ENCODE measurements around the gene KRTAP17-1.
"Not testable (repeated sequence)": the region's sequence is repeated elsewhere in the genome, so short reads cannot be mapped to it uniquely, and the experiment has no call there.

KRTAP17-1 gene

DNA sequence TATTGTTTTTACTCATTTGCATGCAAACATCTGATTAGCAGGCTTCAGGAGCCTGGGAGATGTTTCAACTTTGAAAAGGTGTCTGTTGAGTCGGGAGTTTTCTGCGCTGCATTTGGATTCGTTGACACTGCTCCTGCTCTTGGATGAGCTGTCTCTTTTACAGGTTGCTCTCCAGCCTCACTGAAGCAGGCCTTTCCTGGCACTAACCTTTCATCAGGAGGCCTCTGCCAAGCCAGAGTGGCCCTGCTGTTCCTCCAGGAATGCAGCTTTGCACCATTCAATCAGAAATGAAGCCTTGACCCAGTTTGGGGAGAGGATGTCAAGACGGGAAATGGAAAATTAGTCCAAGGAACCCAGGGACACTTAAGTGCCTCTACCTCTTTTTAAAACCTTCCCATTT, 12.5 kb downstream of the KRTAP17-1 start:
- no peak for DNase-seq (ENCODE audit: low spot score)

DNA sequence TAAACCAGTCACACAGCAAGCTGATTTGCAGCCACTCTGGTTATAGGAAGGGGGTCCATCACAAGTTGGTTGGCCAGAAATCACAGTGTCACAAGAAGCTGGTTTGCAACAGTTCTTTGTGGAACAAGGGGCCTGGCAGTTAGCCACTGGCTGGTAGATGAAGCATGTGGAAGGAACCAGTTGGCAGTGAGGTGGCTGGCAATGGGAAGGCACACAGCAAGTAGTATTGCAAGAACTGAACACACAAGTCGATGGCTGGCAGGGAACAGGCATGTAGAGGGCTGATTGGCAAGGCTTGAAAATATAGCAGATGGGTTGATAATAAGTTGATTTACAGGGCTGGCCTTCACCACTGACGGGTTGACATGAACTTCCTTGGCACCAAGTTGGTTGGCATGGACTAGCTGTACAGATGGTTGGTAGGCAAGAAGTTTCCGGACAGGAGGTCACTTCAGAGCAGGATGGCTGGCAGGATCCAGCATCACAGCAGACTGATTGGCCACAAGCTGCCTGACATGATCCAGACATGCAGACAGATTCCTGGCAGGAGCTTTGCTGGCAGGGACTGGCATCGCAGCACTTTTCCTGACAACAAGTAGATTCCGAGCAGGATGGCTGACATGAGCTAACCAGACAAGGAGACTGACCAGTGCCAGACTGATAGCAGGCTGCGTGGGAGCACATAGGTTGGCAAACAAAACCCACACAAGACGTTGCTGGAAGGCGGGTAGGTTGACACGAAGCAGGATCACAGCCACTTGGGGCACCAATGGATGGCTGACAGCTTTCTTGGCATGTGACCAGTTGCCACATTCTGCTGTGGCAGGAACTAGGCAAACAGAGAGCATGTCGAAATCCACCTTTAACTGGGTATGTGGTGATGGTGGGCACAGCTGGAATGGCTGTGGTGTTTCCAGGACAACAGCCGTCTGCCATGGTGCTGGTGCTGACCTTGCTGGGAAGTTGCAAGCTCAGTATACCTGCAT, 13.3 kb downstream of the KRTAP17-1 start, which contains the start of gene KRTAP29-1:
Gene KRTAP29-1 (minus strand): TSS at position 936 of the 986 bp plus-strand sequence. CDS start 0 bp downstream, at position 936.
- no peak for DNase-seq (ENCODE audit: low spot score)

DNA sequence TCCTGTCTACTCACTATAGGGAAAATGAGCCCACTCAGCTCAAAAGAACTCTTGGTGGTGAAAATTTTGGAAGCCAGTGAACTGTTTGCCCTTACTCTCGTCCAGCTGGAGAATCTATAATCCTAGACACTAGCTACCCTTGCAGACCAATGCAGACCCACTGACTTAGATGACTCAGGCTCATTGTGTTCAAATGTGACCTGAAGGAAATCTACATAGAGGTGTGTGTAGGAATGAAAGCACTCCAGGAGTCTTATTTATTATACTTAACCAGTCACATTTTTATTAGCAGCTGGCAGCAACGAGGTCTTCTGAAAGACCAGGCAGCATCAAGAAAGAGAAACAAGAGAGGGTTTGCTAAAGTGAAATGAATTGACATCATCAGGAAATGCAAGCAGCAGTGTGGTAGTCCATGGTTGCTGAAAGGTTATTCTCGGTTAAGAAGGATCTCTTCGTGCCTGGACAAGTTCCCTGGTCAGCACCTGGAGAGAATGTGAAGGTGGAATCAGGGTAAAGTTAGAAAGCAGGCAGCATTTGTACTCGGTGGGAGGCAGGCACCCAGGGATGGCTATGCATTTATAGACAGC, 14.2 kb downstream of the KRTAP17-1 start:
- DNase-seq (ENCODE audit: low spot score): no peak

DNA sequence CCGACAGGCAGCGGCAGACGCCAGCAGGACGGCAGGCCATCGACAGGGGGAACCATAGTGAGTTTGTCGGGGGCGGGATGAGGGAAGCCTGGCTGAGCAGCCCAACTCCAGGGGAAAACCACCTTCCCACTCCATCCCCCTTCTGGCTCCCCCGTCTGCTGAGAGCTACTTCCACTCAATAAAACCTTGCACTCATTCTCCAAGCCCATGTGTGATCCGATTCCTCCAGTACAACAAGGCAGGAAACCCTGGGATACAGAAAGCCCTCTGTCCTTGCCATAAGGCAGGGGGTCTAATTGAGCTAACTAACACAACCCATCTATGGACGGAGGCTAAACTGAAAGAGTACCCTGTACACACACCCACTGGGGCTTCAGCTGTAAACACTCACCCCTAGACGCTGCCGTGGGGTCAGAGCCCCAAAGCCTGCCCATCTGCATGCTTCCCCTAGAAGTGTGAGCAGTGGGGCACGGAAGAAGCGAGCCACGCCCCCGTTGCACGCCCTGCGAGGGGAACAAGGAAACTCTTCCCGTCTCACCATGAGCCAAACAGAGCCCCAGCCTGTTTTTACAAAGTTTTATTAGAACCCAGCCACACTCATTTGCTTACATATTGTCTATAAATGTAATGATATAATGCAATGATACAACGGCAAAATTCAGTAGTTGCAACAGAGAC, 16.9 kb downstream of the KRTAP17-1 start:
- no peak for DNase-seq (ENCODE audit: low spot score)

DNA sequence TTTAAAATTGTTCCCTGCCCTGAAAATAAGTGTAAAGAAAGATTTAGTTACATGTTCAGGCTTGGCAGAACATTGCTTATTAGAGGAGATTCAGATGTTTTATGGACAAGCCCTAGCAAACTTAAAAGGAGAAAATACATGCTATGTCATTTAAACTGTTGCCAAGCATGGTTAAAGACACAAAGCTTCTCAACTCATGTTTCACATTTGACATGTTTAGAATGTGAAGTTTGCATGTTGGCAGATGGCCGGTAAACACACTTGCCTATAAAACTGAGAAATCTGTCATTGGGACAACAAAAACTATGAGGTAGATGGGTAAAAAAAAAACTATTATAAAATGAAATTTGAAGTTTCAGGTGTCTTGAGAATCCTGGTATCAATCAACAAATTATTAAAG, 18.7 kb downstream of the KRTAP17-1 start:
- no peak for DNase-seq (ENCODE audit: low spot score)

DNA sequence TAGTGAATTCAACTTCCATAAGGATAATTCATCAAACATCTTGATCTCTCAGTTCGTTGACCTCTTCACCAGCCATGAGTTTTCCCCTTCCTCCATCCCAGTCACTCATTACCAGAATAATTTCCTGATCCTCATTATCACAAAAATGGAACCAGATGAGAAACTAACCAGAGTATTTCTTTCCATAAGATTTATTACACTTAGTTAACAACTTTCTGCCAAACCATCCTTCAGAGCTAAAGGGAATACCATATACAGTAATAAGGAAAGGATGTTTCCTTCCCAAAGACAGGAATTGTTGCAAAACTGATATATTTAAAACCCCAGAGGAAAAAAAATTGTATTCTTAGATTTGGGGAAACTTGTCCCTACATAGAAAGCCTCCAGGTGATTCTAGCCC, 21.5 kb downstream of the KRTAP17-1 start:
- no peak for DNase-seq (ENCODE audit: low spot score)

DNA sequence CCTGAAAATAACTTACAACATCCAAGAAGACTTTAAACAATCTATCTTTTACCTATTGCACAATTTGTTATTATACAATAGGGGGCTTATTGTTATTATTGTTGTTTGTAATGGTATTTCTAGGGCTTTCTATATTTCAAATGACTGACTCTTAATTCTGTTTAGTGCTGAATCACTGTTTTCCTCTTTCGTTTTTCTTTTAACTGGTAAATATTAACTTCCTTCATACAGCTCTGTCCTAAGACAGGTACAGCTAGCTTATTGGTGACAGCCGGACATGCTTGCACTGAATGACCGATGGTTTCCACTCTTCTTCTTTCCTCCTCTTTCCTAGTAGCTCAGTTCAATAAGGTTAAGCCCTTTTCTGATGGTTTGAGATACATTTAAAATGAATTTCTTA, 28.5 kb downstream of the KRTAP17-1 start:
- no peak for DNase-seq (ENCODE audit: low spot score)

DNA sequence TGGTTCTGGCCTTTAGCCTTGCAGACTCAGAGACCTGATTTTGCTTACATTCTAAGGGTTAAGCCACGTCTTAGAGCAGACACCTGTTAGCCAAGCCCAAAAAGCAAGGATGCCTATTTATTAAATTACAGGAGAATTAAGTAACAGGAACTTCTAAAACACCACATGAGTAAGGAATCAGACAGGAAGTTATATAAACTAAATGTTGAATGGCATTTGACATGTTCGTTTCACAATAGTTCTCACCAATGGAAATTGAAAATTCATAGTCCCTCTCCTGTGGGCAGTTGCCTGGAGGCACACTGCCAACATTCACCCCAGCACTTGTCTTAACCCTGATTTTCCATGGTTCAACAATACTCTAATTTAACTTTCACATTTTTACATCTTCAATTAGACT, 31.0 kb downstream of the KRTAP17-1 start:
- DNase-seq (ENCODE audit: low spot score): no peak

DNA sequence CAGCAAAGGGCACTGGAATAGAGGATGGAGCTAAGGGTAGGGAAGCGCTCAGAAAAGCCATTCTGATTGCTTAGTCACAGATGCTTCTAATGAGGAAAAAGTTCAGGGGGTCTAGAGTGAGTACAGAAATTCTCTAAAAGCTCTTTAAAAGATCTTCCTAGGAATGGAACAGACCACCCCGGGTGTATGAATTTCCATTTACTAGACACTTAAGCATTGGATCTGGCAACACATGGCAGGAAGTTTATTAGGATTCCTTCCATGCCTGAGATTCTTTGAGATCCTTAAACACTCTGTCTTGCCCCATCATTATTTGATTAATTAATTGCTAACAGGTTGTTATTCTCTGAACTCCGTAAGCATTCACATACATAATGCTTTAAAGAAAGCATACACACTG, 31.5 kb downstream of the KRTAP17-1 start:
- no peak for DNase-seq (ENCODE audit: low spot score)

DNA sequence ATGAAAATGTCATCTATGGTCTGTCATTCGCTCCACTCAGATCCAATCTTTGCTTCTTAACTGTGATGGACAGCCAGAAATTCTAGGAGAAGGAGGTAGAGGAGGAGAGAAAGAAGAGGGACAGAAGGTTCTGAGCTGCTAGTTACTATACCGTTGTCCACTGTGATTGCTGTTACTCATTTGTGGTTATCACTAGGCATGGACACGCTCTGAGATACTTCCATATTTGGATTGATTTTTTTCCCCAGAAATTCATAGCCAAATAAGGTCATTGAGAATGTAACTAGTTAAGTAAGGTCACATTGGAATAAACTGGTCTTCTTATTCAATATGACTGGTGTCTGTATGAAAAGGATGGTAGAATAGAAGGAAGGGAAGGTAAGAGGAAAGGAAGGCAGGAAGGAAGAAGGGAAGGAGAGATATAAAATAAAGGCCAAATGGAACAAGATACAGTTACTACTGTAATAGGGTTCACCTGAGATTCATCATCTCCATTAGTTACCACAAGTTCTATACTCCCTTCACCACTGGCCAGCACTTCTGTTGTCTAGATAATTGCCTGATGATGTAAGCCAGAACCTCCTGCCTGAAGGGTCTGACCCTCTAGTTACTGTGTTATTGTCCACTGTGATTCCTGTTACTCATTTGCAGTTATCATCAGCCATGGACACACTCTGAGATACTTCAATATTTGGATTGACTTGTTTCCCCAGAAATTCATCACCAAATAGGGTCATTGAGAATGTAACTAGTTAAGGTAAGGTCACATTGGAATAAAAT, 37.1 kb downstream of the KRTAP17-1 start:
- DNase-seq (ENCODE audit: low spot score): no peak

DNA sequence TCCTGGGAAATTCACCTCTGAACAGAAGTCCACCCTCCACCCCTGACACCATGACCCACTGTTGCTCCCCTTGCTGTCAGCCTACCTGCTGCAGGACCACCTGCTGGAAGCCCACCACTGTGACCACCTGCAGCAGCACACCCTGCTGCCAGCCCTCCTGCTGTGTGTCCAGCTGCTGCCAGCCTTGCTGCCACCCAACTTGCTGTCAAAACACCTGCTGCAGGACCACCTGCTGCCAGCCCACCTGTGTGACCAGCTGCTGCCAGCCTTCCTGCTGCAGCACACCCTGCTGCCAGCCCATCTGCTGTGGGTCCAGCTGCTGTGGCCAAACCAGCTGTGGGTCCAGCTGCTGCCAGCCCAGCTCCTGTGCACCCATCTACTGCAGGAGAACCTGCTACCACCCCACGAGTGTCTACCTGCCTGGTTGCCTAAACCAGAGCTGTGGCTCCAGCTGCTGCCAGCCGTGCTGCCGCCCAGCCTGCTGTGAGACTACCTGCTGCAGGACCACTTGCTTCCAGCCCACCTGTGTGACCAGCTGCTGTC, 39.8 kb downstream of the KRTAP17-1 start, which contains the start of gene KRTAP9-7:
Gene KRTAP9-7 (plus strand): TSS at position 51 of the 543 bp plus-strand sequence. CDS start 0 bp downstream, at position 51.
- DNase-seq (ENCODE audit: low spot score): not testable (repeated sequence)

DNA sequence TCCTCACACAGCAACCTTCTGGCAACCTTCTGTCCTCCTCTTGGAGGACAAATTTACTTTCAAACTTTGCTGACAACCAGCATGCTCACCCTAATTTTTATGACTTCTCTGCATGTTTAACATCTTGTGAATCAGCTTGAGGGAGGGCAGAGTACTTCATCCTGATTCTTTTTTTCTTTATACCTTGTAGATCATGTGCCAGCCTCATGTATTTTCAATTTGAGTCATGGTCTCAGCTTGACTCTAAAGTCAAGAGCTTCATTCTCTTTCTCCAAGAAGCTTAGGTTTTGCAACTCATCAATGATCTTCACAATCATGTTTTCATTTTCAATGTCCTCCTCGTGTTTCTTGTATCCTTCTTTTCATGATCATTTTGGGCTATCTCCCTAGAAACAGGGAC, 43.7 kb downstream of the KRTAP17-1 start:
- DNase-seq (ENCODE audit: low spot score): no peak

DNA sequence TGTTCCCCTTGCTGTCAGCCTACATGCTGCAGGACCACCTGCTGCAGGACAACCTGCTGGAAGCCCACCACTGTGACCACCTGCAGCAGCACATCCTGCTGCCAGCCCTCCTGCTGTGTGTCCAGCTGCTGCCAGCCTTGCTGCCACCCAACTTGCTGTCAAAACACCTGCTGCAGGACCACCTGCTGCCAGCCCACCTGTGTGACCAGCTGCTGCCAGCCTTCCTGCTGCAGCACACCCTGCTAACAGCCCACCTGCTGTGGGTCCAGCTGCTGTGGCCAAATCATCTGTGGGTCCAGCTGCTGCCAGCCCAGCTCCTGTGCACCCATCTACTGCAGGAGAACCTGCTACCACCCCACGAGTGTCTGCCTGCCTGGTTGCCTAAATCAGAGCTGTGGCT, 44.2 kb downstream of the KRTAP17-1 start:
- DNase-seq (ENCODE audit: low spot score): not testable (repeated sequence)

DNA sequence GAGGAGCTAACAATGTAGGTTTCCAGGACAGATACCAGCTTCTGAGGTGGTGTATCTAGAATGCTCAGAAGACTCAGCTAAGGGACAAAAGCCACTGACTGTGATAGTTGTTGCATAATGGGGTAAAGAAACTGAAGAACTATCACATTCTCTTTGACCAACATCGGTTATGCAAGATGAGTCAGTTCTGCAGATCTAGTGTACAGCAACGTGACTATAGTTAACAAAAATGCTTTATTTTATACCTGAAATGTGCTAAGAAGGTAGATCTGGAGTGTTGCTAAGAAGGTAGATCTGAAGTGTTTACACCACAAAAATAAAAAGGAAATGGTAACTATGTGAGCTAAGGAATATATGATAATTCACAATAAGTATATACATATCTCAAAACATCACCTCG, 47.8 kb downstream of the KRTAP17-1 start:
- no peak for DNase-seq (ENCODE audit: low spot score)

DNA sequence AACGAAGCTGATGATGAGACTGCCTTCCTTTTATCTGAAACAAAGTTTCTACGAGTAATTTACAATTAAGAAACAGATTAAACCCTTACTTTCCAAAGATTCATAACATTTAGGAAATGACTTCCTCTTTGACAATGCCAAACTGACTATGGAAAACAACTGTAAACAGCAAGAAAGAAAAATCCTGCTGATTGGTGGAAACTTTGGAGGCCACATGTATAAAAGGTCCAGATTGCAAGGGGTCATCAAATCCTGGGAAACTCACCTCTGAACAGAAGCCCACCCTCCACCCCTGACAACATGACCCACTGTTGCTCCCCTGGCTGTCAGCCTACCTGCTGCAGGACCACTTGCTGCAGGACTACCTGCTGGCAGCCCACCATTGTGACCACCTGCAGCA, 50.4 kb downstream of the KRTAP17-1 start, which contains the start of gene KRTAP9-6:
Gene KRTAP9-6 (plus strand): TSS at position 301 of the 400 bp plus-strand sequence. CDS start 0 bp downstream, at position 301.
- no peak for DNase-seq (ENCODE audit: low spot score)

Data from RKO (cell line).